ENCODE results near the gene RNF111.
A peak's percentile ranks its signal among the peaks of the same experiment; 100 is the strongest.

The RNF111 gene

GRCh38 chr15:58987491-58988005 is at the start of gene RNF111:
Gene RNF111 (plus strand): TSS chr15:58987663. CDS start chr15:59030823, 43,160 bp downstream.
- H3K79me2 ChIP-seq (ENCODE audit: insufficient read depth, low read length): peaks cover 50% of the 10 kb centered on the region

GRCh38 chr15:58947179-58947578 is 40.3 kb upstream of the RNF111 start:
- Histone ChIP-seq H3K4me1 (ENCODE audit: insufficient read depth, low read length, poor library complexity, severe bottlenecking) (no peaks in the 10 kb centered on the region), H3K4me2 (ENCODE audit: low read depth, low read length, poor library complexity, severe bottlenecking) (no peak overlapping the region), H3K9ac (ENCODE audit: low read depth, low read length, poor library complexity, severe bottlenecking) (no peak overlapping the region), H3K36me3 (ENCODE audit: insufficient read depth, low read length) (no peaks in the 10 kb centered on the region), H3K4me3 (ENCODE audit: low read length, poor library complexity, severe bottlenecking) (no peak overlapping the region), H3K79me2 (ENCODE audit: insufficient read depth, low read length) (no peaks in the 10 kb centered on the region), H3K9me2 (replicated peaks; ENCODE audit: low read depth, low read length) (no peaks in the 10 kb centered on the region), H3K27me3 (ENCODE audit: insufficient read depth, low read length, poor library complexity, severe bottlenecking) (no peaks in the 10 kb centered on the region), H3F3A (ENCODE audit: low read depth) (no peaks in the 10 kb centered on the region), H3K9me3 (ENCODE audit: insufficient read depth, low read depth, low read length) (no peaks in the 10 kb centered on the region), H2AFZ (ENCODE audit: low read length) (no peak overlapping the region), H4K20me1 (ENCODE audit: insufficient read depth, low read length, poor library complexity, severe bottlenecking) (no peaks in the 10 kb centered on the region)
- no peak for TF ChIP-seq EZH2phosphoT487 (IDR thresholded peaks at IDR 0.05; ENCODE audit: borderline replicate concordance)
- no peak for TF ChIP-seq CTCF (conservative IDR thresholded peaks at IDR 0.05; ENCODE audit: low read length)

More at GRCh38 chr15:58987491-58988005, at the start of gene RNF111:
- Histone ChIP-seq H3K4me1 (ENCODE audit: insufficient read depth, low read length, poor library complexity, severe bottlenecking) (peaks cover 37% of the 10 kb centered on the region), H3K36me3 (ENCODE audit: insufficient read depth, low read length) (no peaks in the 10 kb centered on the region; the same call in 1 of the 2 replicates), H3K9me2 (replicated peaks; ENCODE audit: low read depth, low read length) (no peaks in the 10 kb centered on the region), H3K9ac (ENCODE audit: low read depth, low read length, poor library complexity, severe bottlenecking) (peak within 1 kb of the TSS; percentile 82), H2AFZ (ENCODE audit: low read length) (peak within 1 kb of the TSS; percentile 100), H3K27me3 (ENCODE audit: insufficient read depth, low read length, poor library complexity, severe bottlenecking) (no peaks in the 10 kb centered on the region), H3K4me3 (ENCODE audit: low read length, poor library complexity, severe bottlenecking) (peak within 1 kb of the TSS; percentile 95), H3F3A (ENCODE audit: low read depth) (no peaks in the 10 kb centered on the region), H3K4me2 (ENCODE audit: low read depth, low read length, poor library complexity, severe bottlenecking) (peak within 1 kb of the TSS; percentile 99), H4K20me1 (ENCODE audit: insufficient read depth, low read length, poor library complexity, severe bottlenecking) (peaks cover 43% of the 10 kb centered on the region), H3K9me3 (ENCODE audit: insufficient read depth, low read depth, low read length) (no peaks in the 10 kb centered on the region)
- TF ChIP-seq EZH2phosphoT487 (IDR thresholded peaks at IDR 0.05; ENCODE audit: borderline replicate concordance) (no peak), CTCF (conservative IDR thresholded peaks at IDR 0.05; ENCODE audit: low read length) (no peak)

- H3K9ac ChIP-seq (ENCODE audit: low read depth, low read length, poor library complexity, severe bottlenecking): no peak overlapping the region
- no peak overlapping the region for H3K4me3 ChIP-seq (ENCODE audit: low read length, poor library complexity, severe bottlenecking)
- H3F3A ChIP-seq (ENCODE audit: low read depth): no peaks in the 10 kb centered on the region
- no peak overlapping the region for H3K4me2 ChIP-seq (ENCODE audit: low read depth, low read length, poor library complexity, severe bottlenecking)
- H3K9me3 ChIP-seq (ENCODE audit: insufficient read depth, low read depth, low read length): no peaks in the 10 kb centered on the region
- H3K27me3 ChIP-seq (ENCODE audit: insufficient read depth, low read length, poor library complexity, severe bottlenecking): no peaks in the 10 kb centered on the region
- H3K9me2 ChIP-seq (replicated peaks; ENCODE audit: low read depth, low read length): no peaks in the 10 kb centered on the region
- no peaks in the 10 kb centered on the region for H4K20me1 ChIP-seq (ENCODE audit: insufficient read depth, low read length, poor library complexity, severe bottlenecking)
- no peak overlapping the region for H2AFZ ChIP-seq (ENCODE audit: low read length)
- no peaks in the 10 kb centered on the region for H3K4me1 ChIP-seq (ENCODE audit: insufficient read depth, low read length, poor library complexity, severe bottlenecking)
- H3K79me2 ChIP-seq (ENCODE audit: insufficient read depth, low read length): no peaks in the 10 kb centered on the region
- H3K36me3 ChIP-seq (ENCODE audit: insufficient read depth, low read length): no peaks in the 10 kb centered on the region
- no peak for TF ChIP-seq CTCF (conservative IDR thresholded peaks at IDR 0.05; ENCODE audit: low read length)
Measured at GRCh38 chr15:58951388-58952007, 36.0 kb upstream of the RNF111 start.

Measured in Loucy (cell line).